Activated CD4-positive, alpha-beta T cell treated with anti-CD3 and anti-CD28 coated beads, Interleukin-10, Interleukin-2, amounts not matched to agents 100 ng/mL and 50 ng/mL, durations not matched to agents 16 hours and 8 hours (primary cell): Measurements from ENCODE around the gene CEACAM19.

Source experiments
- DNase-seq: peaks from one replicate; pipeline ENCODE4 v3.0.0-alpha.2; 2020

Gene CEACAM19

DNA sequence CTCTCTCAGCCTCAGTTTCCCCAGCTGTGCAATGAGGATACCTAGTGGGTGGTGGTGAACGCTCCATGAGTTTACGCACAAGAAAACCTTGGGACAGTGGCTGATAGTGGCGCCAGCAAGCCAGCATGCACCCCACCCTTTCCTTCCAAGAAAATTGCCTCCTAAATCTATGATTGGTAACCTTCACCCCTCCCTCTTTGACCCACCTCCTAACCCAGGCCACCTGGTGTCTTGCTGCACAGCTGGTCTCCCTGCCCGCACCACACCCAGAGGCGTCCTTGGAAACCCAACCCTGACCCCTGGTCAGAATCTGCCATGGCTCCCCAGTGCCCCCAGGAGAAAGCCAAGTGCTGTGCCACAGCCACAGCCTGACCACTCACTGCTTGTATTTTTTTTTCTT, 54.4 kb downstream of the CEACAM19 start:
- DNase-seq = no peak

DNA sequence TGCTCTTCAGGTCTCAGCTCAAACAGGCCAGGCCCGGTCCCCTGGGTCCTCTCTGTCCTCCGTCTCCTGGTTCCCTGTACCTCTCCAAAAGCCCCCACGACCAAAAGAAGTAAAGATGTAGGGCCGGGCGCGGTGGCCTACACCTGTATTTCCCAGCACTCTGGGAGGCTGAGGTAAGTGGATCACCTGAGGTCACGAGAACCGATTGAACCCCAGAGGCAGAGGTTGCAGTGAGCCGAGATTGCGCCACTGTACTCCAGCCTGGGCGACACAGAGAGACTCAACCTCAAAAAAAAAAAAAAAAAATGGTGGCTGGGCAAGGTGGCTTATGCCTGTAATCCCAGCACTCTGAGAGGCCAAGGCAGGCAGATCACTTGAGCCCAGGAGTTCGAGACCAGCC, 55.2 kb downstream of the CEACAM19 start:
- DNase-seq = no peak

- peak; percentile 41 for DNase-seq
These were observed 56.9 kb downstream of the CEACAM19 start for GRCh38 chr19:44728178-44728577.

DNA sequence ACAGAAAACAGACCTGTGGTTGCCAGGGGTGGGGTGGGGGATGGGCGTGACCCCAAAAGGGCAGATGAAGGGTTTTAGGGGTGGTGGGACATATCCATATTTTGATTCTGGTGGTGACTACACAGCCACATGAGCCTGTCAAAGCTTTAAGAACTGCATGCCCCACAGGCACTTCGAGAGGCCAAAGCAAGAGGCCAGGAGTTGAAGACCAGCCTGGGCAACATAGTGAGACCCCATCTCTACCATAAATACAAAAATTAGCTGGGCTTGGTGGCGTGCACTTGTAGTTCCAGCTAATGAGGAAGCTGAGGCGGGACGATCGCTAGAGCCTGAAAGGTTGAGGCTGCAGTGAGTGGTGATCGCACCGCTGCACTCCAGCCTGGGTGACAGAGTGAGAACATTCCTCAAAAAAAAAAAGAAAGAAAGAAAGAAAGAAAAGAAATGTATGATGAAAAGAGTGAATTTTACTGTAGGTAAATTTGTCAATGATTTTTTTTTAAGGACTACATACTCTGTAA, 58.3 kb downstream of the CEACAM19 start:
- DNase-seq = no peak

GRCh38 chr19:44731081-44731480, 59.8 kb downstream of the CEACAM19 start:
- DNase-seq = no peak

DNA sequence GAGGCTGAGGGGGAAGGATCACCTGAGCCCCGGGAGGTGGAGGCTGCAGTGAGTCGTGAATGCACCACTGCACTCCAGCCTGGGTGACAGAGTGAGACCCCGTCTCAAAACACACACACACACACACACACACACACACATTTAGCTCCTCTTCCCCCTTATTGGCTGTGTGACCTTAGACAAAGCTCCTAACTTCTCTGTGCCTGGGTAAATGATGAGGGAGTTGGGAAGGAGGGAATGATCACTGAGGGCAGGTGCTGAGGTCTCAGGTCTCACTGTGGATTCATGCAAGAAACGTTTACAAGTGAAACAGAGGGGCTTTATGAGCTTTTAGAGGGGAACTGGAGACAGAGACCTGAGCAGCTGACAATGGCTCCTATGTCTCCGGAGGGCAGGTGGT, 60.3 kb downstream of the CEACAM19 start:
- no peak for DNase-seq

DNA sequence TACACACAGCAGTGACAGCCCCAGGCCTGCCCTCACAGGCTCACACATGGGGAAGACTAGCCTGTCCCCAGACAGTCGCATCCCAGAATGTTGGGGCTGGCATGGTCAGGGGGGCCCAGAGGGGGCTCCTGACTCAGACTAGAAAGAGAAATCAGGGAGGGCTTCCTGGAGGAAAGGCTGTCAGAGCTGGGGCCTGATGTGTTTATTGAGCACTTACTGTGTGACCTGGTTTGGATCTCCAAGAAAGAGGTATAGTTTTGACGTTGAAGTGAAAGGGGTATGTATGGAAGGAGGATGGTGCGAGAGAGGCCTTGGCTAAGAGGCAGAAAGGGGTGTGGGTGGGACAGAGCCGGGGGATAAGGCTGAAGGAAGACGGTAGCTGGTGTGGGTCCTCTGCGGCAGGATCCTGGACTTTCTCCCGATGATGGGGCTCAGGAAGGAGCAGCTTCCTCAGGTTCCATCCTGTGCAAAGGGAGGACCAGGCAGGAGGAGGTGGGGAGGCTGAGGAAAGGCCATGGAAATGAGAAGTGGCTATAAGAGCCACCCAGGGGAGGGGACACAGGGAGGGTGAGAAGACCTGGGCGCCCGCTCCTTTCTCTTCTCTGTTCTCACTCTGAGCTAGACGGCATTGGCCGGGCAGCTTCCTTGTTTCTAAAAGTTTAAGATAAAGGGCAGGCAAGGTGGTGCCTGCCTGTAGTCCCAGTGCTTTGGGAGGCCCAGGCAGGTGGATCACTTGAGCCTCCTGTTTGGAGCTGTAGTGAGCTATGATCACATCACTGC, 61.1 kb downstream of the CEACAM19 start:
- no peak for DNase-seq
